Mammary microvascular endothelial cell (primary cell): Measurements from ENCODE around the gene DTWD1. TPM values are rescaled to one million over a fixed set of nuclear protein-coding genes. Genes with fewer than 3 reads are reported as not detected.

Experiments used
- total RNA-seq: library from RNA; depleted of rRNA; stranded (reverse); fragments of >200 nt; gene quantifications from 2 replicates; pipeline ENCODE4 v1.2.3, GENCODE V29; 2015

The DTWD1 gene, protein sequence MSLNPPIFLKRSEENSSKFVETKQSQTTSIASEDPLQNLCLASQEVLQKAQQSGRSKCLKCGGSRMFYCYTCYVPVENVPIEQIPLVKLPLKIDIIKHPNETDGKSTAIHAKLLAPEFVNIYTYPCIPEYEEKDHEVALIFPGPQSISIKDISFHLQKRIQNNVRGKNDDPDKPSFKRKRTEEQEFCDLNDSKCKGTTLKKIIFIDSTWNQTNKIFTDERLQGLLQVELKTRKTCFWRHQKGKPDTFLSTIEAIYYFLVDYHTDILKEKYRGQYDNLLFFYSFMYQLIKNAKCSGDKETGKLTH
- 9.9 and 10.2 TPM in 2 replicates for total RNA-seq

GRCh38 chr15:49620658-49621368, at the start of gene DTWD1, which contains the start of gene FAM227B:
DTWD1 (plus strand) TSS chr15:49621048; CDS start chr15:49625168, 4,120 bp downstream.
FAM227B (minus strand) TSS chr15:49620818; CDS start chr15:49615171, 5,647 bp downstream.

Other genes starting within 250 kb of the DTWD1 start
- gene FGF7, start 197.8 kb upstream of the DTWD1 start, total RNA-seq, result under 0.01 TPM in 1 of 2 replicates, not detected in the other
- 0.98 and 3.4 TPM in 2 replicates for gene FAM227B, start 230 bp upstream of the DTWD1 start, total RNA-seq